ENCODE measurements around the gene MAD2L2.

MAD2L2 gene

GRCh38 chr1:11684070-11684469 is 3.1 kb upstream of the MAD2L2 start:
- H3K79me2 ChIP-seq (ENCODE audit: low read length): peaks cover 7% of the 10 kb centered on the region
- TF ChIP-seq EZH2phosphoT487 (IDR thresholded peaks at IDR 0.05; ENCODE audit: low read length) (no peak), EZH2 (optimal IDR thresholded peaks at IDR 0.05; ENCODE audit: low read depth, low read length) (no peak), CTCF (IDR thresholded peaks at IDR 0.05; ENCODE audit: low read length) (no peak)
- H3K9ac ChIP-seq (ENCODE audit: low read length): no peak overlapping the region
- H3K27me3 ChIP-seq (replicated peaks; ENCODE audit: insufficient read depth, low read length): peaks cover 30% of the 10 kb centered on the region
- H3K4me3 ChIP-seq (ENCODE audit: low read length): no peak overlapping the region
- H2AFZ ChIP-seq (ENCODE audit: low read length): no peak overlapping the region
- no peaks in the 10 kb centered on the region for H3K9me2 ChIP-seq (replicated peaks; ENCODE audit: insufficient read depth, low read length)
- peaks cover 9% of the 10 kb centered on the region for H3F3A ChIP-seq (ENCODE audit: insufficient read depth, low read length)
- no peak overlapping the region for H3K4me2 ChIP-seq (ENCODE audit: low read depth, low read length)
- H4K20me1 ChIP-seq (ENCODE audit: insufficient read depth, low read length): no peaks in the 10 kb centered on the region
- no peaks in the 10 kb centered on the region for H3K9me3 ChIP-seq (replicated peaks; ENCODE audit: insufficient read depth, low read length)
- no peaks in the 10 kb centered on the region for H3K4me1 ChIP-seq (ENCODE audit: low read length)
- no peaks in the 10 kb centered on the region for H3K36me3 ChIP-seq (replicated peaks; ENCODE audit: insufficient read depth, low read length)
- no peak for DNase-seq
- H3K27ac ChIP-seq (ENCODE audit: low read length): no peak overlapping the region

GRCh38 chr1:11682799-11683198 is 1.9 kb upstream of the MAD2L2 start:
- Histone ChIP-seq H2AFZ (ENCODE audit: low read length) (no peak overlapping the region), H3K79me2 (ENCODE audit: low read length) (peaks cover 7% of the 10 kb centered on the region), H3K4me1 (ENCODE audit: low read length) (no peaks in the 10 kb centered on the region), H4K20me1 (ENCODE audit: insufficient read depth, low read length) (no peaks in the 10 kb centered on the region), H3K9me2 (replicated peaks; ENCODE audit: insufficient read depth, low read length) (no peaks in the 10 kb centered on the region), H3K4me3 (ENCODE audit: low read length) (no peak overlapping the region), H3K4me2 (ENCODE audit: low read depth, low read length) (no peak overlapping the region), H3K27me3 (replicated peaks; ENCODE audit: insufficient read depth, low read length) (peaks cover 21% of the 10 kb centered on the region), H3K36me3 (replicated peaks; ENCODE audit: insufficient read depth, low read length) (no peaks in the 10 kb centered on the region), H3K9ac (ENCODE audit: low read length) (no peak overlapping the region), H3F3A (ENCODE audit: insufficient read depth, low read length) (peaks cover 9% of the 10 kb centered on the region), H3K27ac (ENCODE audit: low read length) (no peak overlapping the region), H3K9me3 (replicated peaks; ENCODE audit: insufficient read depth, low read length) (no peaks in the 10 kb centered on the region)
- no peak for DNase-seq
- TF ChIP-seq CTCF (IDR thresholded peaks at IDR 0.05; ENCODE audit: low read length): no peak
- TF ChIP-seq EZH2phosphoT487 (IDR thresholded peaks at IDR 0.05; ENCODE audit: low read length): no peak
- no peak for TF ChIP-seq EZH2 (optimal IDR thresholded peaks at IDR 0.05; ENCODE audit: low read depth, low read length)

GRCh38 chr1:11682287-11682771 is 1.4 kb upstream of the MAD2L2 start:
- Histone ChIP-seq H3K27me3 (replicated peaks; ENCODE audit: insufficient read depth, low read length) (peaks cover 21% of the 10 kb centered on the region), H3K36me3 (replicated peaks; ENCODE audit: insufficient read depth, low read length) (no peaks in the 10 kb centered on the region), H3K4me1 (ENCODE audit: low read length) (no peaks in the 10 kb centered on the region), H3F3A (ENCODE audit: insufficient read depth, low read length) (peaks cover 9% of the 10 kb centered on the region), H3K27ac (ENCODE audit: low read length) (no peak overlapping the region), H3K9me3 (replicated peaks; ENCODE audit: insufficient read depth, low read length) (no peaks in the 10 kb centered on the region), H3K79me2 (ENCODE audit: low read length) (peaks cover 7% of the 10 kb centered on the region), H2AFZ (ENCODE audit: low read length) (peak overlapping the region; percentile 99; the same call in 1 of the 2 replicates), H4K20me1 (ENCODE audit: insufficient read depth, low read length) (no peaks in the 10 kb centered on the region), H3K9ac (ENCODE audit: low read length) (no peak overlapping the region), H3K4me3 (ENCODE audit: low read length) (no peak overlapping the region), H3K4me2 (ENCODE audit: low read depth, low read length) (peak overlapping the region; percentile 92; the same call in 1 of the 2 replicates), H3K9me2 (replicated peaks; ENCODE audit: insufficient read depth, low read length) (no peaks in the 10 kb centered on the region)
- TF ChIP-seq EZH2 (optimal IDR thresholded peaks at IDR 0.05; ENCODE audit: low read depth, low read length) (no peak), CTCF (IDR thresholded peaks at IDR 0.05; ENCODE audit: low read length) (no peak), EZH2phosphoT487 (IDR thresholded peaks at IDR 0.05; ENCODE audit: low read length) (no peak)
- DNase-seq: no peak

Data from MM.1S (cell line).